IPS-15b (cell line): ENCODE data around the gene TIGD7.
"Not testable (repeated sequence)": the region's sequence is repeated elsewhere in the genome, so short reads cannot be mapped to it uniquely, and the experiment has no call there.

Experiments
- H3K27me3 ChIP-seq: one replicate; pipeline ENCODE4 v1.6.1; 2013; ENCODE audit warnings: low read length; ENCODE audit not compliant: control insufficient read depth, insufficient read depth
- H3K36me3 ChIP-seq: one replicate; pipeline ENCODE4 v1.6.1; 2013; ENCODE audit warnings: low read length; ENCODE audit not compliant: control insufficient read depth, insufficient read depth
- H3K4me1 ChIP-seq: one replicate; pipeline ENCODE4 v1.6.1; 2013; ENCODE audit warnings: mild to moderate bottlenecking, low read length; ENCODE audit not compliant: control insufficient read depth, insufficient read depth
- H3K4me3 ChIP-seq: one replicate; pipeline ENCODE4 v1.5.1; 2013; ENCODE audit warnings: low read depth, low read length
- H3K9ac ChIP-seq: one replicate; pipeline ENCODE4 v1.6.1; 2013; ENCODE audit warnings: low read depth, mild to moderate bottlenecking, low read length
- H3K9me3 ChIP-seq: one replicate; pipeline ENCODE4 v1.6.1; 2013; ENCODE audit warnings: mild to moderate bottlenecking, low read length; ENCODE audit not compliant: control insufficient read depth, insufficient read depth

Gene TIGD7

GRCh38 chr16:3281222-3281820 is 23.9 kb downstream of the TIGD7 start:
- peaks cover 3% of the 10 kb centered on the region for H3K4me1 ChIP-seq
- peaks cover 3% of the 10 kb centered on the region for H3K27me3 ChIP-seq
- peaks cover 2% of the 10 kb centered on the region for H3K9me3 ChIP-seq
- peaks cover 9% of the 10 kb centered on the region for H3K36me3 ChIP-seq
- H3K9ac ChIP-seq, result no peak overlapping the region
- H3K4me3 ChIP-seq, result no peak overlapping the region

- Histone ChIP-seq H3K4me3 (no peak overlapping the region), H3K9ac (no peak overlapping the region), H3K9me3 (no peaks in the 10 kb centered on the region), H3K27me3 (peaks cover 3% of the 10 kb centered on the region), H3K36me3 (no peaks in the 10 kb centered on the region), H3K4me1 (peaks cover 2% of the 10 kb centered on the region)
Observed at GRCh38 chr16:3276679-3277078, 28.6 kb downstream of the TIGD7 start.

GRCh38 chr16:3274947-3275346 is 30.3 kb downstream of the TIGD7 start:
- Histone ChIP-seq H3K27me3 (peaks cover 3% of the 10 kb centered on the region), H3K9me3 (no peaks in the 10 kb centered on the region), H3K9ac (no peak overlapping the region)

GRCh38 chr16:3274490-3274889 is 30.7 kb downstream of the TIGD7 start:
- Histone ChIP-seq H3K4me1 (peaks cover 2% of the 10 kb centered on the region), H3K4me3 (no peak overlapping the region)

More at GRCh38 chr16:3274947-3275346, 30.3 kb downstream of the TIGD7 start:
- no peaks in the 10 kb centered on the region for H3K36me3 ChIP-seq
- H3K4me1 ChIP-seq, result peaks cover 2% of the 10 kb centered on the region
- no peak overlapping the region for H3K4me3 ChIP-seq

GRCh38 chr16:3271281-3271680 is 33.9 kb downstream of the TIGD7 start:
- not testable (repeated sequence) for H3K4me1 ChIP-seq, H3K9me3 ChIP-seq, H3K4me3 ChIP-seq, H3K36me3 ChIP-seq, H3K27me3 ChIP-seq, H3K9ac ChIP-seq

More at GRCh38 chr16:3274490-3274889, 30.7 kb downstream of the TIGD7 start:
- H3K9ac ChIP-seq, result no peak overlapping the region
- H3K36me3 ChIP-seq, result no peaks in the 10 kb centered on the region
- peaks cover 3% of the 10 kb centered on the region for H3K27me3 ChIP-seq
- no peaks in the 10 kb centered on the region for H3K9me3 ChIP-seq

GRCh38 chr16:3270718-3271117 is 34.5 kb downstream of the TIGD7 start:
- not testable (repeated sequence) for H3K4me3 ChIP-seq, H3K27me3 ChIP-seq, H3K9me3 ChIP-seq, H3K36me3 ChIP-seq, H3K4me1 ChIP-seq, H3K9ac ChIP-seq

GRCh38 chr16:3268294-3268693 is 36.9 kb downstream of the TIGD7 start:
- H3K4me1 ChIP-seq, result no peaks in the 10 kb centered on the region
- no peak overlapping the region for H3K9ac ChIP-seq
- no peaks in the 10 kb centered on the region for H3K36me3 ChIP-seq
- no peak overlapping the region for H3K4me3 ChIP-seq
- no peaks in the 10 kb centered on the region for H3K9me3 ChIP-seq
- no peaks in the 10 kb centered on the region for H3K27me3 ChIP-seq

GRCh38 chr16:3266873-3267537 is 38.2 kb downstream of the TIGD7 start:
- Histone ChIP-seq H3K9me3 (no peaks in the 10 kb centered on the region), H3K4me3 (no peak overlapping the region), H3K9ac (no peak overlapping the region), H3K36me3 (no peaks in the 10 kb centered on the region), H3K4me1 (no peaks in the 10 kb centered on the region), H3K27me3 (no peaks in the 10 kb centered on the region)

GRCh38 chr16:3264137-3265036 is 40.8 kb downstream of the TIGD7 start:
- H3K36me3 ChIP-seq, result no peaks in the 10 kb centered on the region
- H3K27me3 ChIP-seq, result peaks cover 3% of the 10 kb centered on the region
- H3K4me3 ChIP-seq, result peak overlapping the region; percentile 65
- no peak overlapping the region for H3K9ac ChIP-seq
- H3K9me3 ChIP-seq, result no peaks in the 10 kb centered on the region
- no peaks in the 10 kb centered on the region for H3K4me1 ChIP-seq

GRCh38 chr16:3262517-3262916 is 42.7 kb downstream of the TIGD7 start:
- no peaks in the 10 kb centered on the region for H3K4me1 ChIP-seq
- no peak overlapping the region for H3K9ac ChIP-seq
- H3K9me3 ChIP-seq, result no peaks in the 10 kb centered on the region
- peaks cover 3% of the 10 kb centered on the region for H3K27me3 ChIP-seq
- H3K4me3 ChIP-seq, result no peak overlapping the region
- no peaks in the 10 kb centered on the region for H3K36me3 ChIP-seq

GRCh38 chr16:3259836-3260235 is 45.4 kb downstream of the TIGD7 start:
- no peak overlapping the region for H3K9ac ChIP-seq
- H3K36me3 ChIP-seq, result no peaks in the 10 kb centered on the region
- H3K9me3 ChIP-seq, result no peaks in the 10 kb centered on the region
- H3K4me1 ChIP-seq, result no peaks in the 10 kb centered on the region
- no peak overlapping the region for H3K4me3 ChIP-seq
- peaks cover 3% of the 10 kb centered on the region for H3K27me3 ChIP-seq
